ENCODE data around the gene PPY. TPM values are rescaled to one million over a fixed set of nuclear protein-coding genes. Genes with fewer than 3 reads are reported as not detected.
"Not testable (repeated sequence)": the region's sequence is repeated elsewhere in the genome, so short reads cannot be mapped to it uniquely, and the experiment has no call there.

The PPY gene
- total RNA-seq, 2 experiments from 2014 or later: 0.90 TPM; not detected in 1

DNA sequence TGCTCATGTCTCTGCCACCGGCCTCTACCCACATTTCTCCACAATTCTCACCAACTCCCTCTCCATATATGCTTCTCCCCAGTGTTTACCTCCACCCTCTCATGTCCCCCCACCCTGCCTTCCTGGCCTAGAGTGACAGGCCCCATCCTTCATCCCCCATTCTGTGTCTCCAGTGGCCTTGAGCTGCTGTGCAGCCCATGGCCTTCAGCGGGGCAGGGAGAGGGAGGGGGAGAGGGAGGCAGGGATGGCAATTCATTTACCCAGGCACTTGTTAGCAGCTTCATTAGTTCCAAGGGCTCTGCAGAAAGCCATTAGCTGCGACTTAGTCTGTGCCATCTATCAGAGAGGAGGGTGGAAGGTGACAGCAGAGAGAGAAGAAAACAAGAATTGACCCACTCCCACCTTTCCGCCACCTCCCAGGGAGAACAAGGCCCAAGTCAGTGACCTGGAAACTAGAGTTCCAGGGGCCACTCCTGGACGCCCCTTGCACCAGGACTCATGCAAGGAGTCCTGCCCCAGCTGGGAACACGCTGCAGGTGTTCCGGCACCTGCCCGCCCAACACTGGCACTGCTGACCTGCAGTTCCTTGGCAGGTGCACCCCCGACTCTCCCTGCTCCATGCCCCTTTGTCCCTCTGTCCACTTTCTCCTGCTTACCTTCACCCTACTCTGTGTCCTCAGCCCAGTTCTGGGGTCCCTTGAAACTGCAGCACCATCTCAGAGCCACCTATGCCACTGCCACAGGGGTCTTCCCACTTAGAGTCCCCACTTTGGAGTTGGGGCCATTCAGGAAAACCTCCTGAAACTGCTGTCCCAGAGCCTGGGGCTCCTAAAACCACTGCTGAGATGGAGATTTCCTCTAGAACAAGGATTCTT is 34.9 kb upstream of the PPY start:
- POLR2A ChIA-PET: no interaction called here
- H3K4me1 Mint-ChIP-seq (ENCODE audit: low read depth): no peaks in the 10 kb centered on the region

DNA sequence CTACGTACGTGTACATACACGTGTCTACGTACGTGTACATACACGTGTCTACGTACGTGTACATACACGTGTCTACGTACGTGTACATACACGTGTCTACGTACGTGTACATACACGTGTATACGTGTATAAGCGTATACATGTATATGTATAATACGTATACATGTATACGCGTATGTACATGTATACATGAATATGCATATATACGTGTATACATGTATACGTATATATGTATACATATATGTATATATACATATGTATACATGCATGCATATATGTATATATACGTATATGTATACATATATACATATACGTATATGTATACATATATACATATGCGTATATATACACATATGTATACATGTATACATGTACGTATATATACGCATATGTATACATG is 33.6 kb upstream of the PPY start:
- H3K4me1 Mint-ChIP-seq (ENCODE audit: low read depth): peaks cover 2% of the 10 kb centered on the region
- H3K36me3 Mint-ChIP-seq: no peaks in the 10 kb centered on the region
- intact Hi-C loops (cut with micrococcal nuclease): no loop called here
- peaks cover 5% of the 10 kb centered on the region for H3K27me3 Mint-ChIP-seq
- no peaks in the 10 kb centered on the region for H3K9me3 Mint-ChIP-seq
- H3K4me3 Mint-ChIP-seq: no peak overlapping the region
- H3K27ac Mint-ChIP-seq: no peak overlapping the region
- ChIA-PET CTCF (interaction anchor here (0.8 kb wide), 1 partner anchor 98 kb away, joined by 3 read pairs; no protein-coding TSS in a partner anchor), POLR2A (no interaction called here)
- DNase-seq: no peak

More for the DNA sequence above, 34.9 kb upstream of the PPY start:
- Mint-ChIP-seq H3K9me3 (no peaks in the 10 kb centered on the region), H3K27ac (no peak overlapping the region), H3K4me3 (no peak overlapping the region), H3K27me3 (peaks cover 11% of the 10 kb centered on the region), H3K36me3 (no peaks in the 10 kb centered on the region)
- DNase-seq: no peak
- CTCF ChIA-PET: no interaction called here
- intact Hi-C loops (cut with micrococcal nuclease): no loop called here

DNA sequence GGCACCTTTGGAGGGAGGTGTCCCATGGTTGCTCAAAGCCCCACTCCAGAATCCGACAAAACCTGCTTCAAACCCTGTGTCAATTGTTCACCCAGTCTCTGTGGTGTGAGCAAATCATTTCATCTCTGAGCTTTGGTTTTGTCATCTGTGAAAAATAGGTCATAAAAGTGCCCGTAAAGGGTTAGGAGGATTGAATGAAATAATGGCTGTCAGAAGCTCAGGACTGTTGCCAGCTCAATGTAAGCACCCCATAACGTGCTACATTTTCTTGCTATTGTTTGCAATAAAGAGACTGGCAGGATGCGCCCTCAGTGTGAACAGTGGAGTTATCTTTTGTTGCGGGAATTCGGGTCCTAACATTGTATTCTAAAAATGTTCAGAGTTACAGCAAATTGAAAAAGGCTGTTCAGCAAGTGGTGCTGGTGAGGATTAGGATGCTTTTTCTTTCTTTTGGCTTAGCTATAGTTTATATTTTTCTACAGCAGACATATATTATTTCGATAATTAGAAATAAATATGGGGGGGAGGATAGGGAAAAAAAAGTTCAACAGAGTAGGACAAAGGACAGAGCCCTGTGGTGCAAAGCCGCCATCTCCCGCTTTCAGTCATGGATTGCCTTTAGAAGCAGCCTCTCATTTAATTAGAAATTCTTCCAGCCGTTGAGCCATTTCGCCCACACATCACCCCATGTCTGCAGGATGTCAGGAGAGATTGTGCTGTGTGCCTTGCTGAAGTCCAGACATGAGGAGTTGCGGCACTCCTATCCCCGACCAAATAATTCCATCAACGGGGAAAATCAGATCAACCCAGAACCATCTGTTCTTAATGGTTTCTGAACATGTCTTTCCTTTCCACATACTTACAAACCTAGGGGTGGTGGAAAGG is 32.3 kb upstream of the PPY start:
- Mint-ChIP-seq H3K27ac (no peak overlapping the region), H3K36me3 (no peaks in the 10 kb centered on the region), H3K4me3 (no peak overlapping the region), H3K9me3 (no peaks in the 10 kb centered on the region), H3K4me1 (ENCODE audit: low read depth) (peaks cover 2% of the 10 kb centered on the region), H3K27me3 (peaks cover 3% of the 10 kb centered on the region)
- intact Hi-C loops (cut with micrococcal nuclease): no loop called here
- DNase-seq: no peak
- POLR2A ChIA-PET: no interaction called here
- CTCF ChIA-PET: interaction anchor here (0.6 to 0.8 kb wide), 2 partner anchors 96 to 299 kb away, joined by 3 to 4 read pairs; no protein-coding TSS in a partner anchor

DNA sequence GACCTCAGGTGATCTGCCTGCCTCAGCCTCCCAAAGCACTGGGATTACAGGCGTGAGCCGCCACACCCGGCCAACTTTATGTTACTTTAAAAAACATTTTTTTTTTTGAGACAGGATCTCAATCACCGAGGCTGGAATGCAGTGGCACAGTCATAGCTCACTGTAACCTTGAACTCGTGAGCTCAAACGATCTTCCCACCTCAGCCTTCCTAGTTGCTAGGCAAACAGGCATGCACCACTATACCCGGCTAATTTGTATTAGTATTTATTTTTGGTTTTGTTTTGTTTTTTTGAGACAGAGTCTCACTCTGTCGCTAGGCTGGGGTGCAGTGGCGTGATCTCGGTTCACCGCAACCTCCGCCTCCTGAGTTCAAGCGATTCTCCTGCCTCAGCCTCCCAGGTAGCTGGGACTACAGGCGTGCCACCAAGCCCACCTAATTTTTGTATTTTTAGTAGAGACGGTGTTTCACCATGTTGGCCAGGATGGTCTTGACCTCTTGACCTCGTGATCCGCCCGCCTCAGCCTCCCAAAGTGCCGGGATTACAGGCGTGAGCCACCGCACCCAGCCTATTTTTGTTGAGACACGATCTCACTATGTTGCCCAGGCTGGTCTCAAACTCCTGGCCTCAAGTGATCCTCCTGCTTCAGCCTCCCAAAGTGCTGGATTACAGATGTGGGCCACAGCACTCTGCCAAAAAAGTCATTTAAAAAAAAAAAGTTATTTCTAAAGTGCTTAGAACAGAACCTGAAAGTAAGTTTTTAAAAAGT is 30.4 kb upstream of the PPY start:
- DNase-seq; H3K27ac Mint-ChIP-seq; H3K4me3 Mint-ChIP-seq; H3K4me1 Mint-ChIP-seq (ENCODE audit: low read depth); H3K27me3 Mint-ChIP-seq; H3K9me3 Mint-ChIP-seq; H3K36me3 Mint-ChIP-seq; intact Hi-C loops (cut with micrococcal nuclease): not testable (repeated sequence)
- ChIA-PET POLR2A (interaction anchor here (0.8 kb wide), 1 partner anchor 11 kb away, joined by 3 read pairs; no protein-coding TSS in a partner anchor), CTCF (interaction anchor here (0.6 to 1.3 kb wide), 2 partner anchors 21 to 29 kb away, joined by 3 to 4 read pairs; no protein-coding TSS in a partner anchor)

DNA sequence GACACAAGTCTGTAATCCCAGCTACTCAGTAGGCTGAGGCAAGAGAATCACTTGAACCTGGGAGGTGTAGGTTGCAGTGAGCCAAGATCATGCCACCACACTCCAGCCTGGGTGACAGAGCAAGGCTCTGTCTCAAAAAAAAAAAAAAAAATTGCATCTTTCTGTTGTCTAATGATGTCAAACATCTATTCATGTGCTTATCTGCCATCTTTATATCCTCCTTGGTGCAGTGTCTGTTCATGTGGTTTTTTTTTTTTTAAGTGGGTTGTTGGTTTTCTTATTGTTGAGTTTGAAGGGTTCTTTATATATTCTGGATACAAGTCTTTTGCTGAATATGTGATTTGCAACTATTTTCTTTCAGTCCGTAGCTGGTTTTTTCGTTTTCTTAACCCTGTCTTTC is 29.2 kb upstream of the PPY start:
- DNase-seq; H3K4me3 Mint-ChIP-seq; intact Hi-C loops (cut with micrococcal nuclease); H3K27ac Mint-ChIP-seq; H3K36me3 Mint-ChIP-seq; H3K9me3 Mint-ChIP-seq; H3K27me3 Mint-ChIP-seq; H3K4me1 Mint-ChIP-seq (ENCODE audit: low read depth): not testable (repeated sequence)
- ChIA-PET CTCF (interaction anchor here (0.6 to 1.3 kb wide), 2 partner anchors 28 to 130 kb away, joined by 3 to 4 read pairs; no protein-coding TSS in a partner anchor), POLR2A (interaction anchor here (0.8 kb wide), 1 partner anchor 12 kb away, joined by 3 read pairs; no protein-coding TSS in a partner anchor)

DNA sequence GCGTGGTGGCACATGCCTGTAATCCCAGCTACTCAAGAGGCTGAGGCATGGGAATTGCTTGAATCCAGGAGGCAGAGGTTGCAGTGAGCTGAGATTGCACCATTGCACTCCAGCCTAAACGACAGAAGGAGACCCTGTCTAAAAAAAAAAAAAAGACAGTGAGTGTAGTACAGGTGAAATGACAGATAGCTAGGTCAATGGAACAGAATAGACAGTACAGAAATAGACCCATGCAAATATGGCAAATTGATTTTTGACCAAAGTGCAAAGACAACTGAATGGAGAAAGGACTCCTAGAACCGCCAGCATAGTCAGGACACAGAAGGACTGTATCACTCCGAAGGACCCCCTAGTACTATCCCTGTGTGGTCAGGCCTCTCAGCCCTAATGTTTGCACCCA is 28.1 kb upstream of the PPY start:
- DNase-seq: no peak
- intact Hi-C loops (cut with micrococcal nuclease): no loop called here

DNA sequence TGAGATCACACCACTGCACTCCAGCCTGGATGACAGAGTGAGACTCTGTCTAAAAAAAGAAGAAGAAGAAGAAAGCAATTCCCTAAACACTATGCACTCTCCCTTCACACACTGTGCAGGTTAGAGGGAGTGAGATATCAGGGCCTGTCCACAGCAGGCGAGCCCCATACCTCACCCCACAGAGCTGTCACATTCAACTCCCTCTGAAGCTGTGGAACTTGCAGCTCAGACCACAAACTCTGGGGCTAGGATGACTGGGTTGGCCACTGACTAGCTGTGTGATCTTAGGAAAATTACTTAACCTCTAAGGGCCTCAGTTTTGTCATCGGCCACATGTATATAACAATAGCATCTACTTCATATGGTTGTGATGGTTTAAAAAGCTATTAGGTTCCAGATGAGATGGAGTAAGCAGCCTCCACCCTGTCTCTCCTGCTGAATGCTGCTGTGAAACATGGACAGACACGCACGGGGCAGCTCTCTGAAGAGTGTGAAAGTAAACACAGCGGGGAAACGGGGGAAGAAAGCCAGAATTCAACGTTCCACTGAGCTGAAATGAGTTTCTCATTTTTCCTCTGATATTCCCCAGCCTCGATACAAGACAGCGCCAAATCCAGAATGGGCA is 25.1 kb upstream of the PPY start:
- DNase-seq: no peak
- H3K27ac Mint-ChIP-seq: no peak overlapping the region
- ChIA-PET CTCF (interaction anchor here (1.1 to 1.5 kb wide), 3 partner anchors 23 to 90 kb away, joined by 3 read pairs; no protein-coding TSS in a partner anchor), POLR2A (no interaction called here)
- no peaks in the 10 kb centered on the region for H3K9me3 Mint-ChIP-seq
- peaks cover 2% of the 10 kb centered on the region for H3K4me1 Mint-ChIP-seq (ENCODE audit: low read depth)
- H3K27me3 Mint-ChIP-seq: peaks cover 3% of the 10 kb centered on the region
- intact Hi-C loops (cut with micrococcal nuclease): no loop called here
- no peak overlapping the region for H3K4me3 Mint-ChIP-seq
- no peaks in the 10 kb centered on the region for H3K36me3 Mint-ChIP-seq

More for the DNA sequence above, 28.1 kb upstream of the PPY start:
- POLR2A ChIA-PET: no interaction called here
- Mint-ChIP-seq H3K9me3 (no peaks in the 10 kb centered on the region), H3K4me3 (no peak overlapping the region), H3K27ac (no peak overlapping the region), H3K27me3 (peaks cover 3% of the 10 kb centered on the region), H3K36me3 (no peaks in the 10 kb centered on the region), H3K4me1 (ENCODE audit: low read depth) (peaks cover 2% of the 10 kb centered on the region)
- CTCF ChIA-PET: interaction anchor here (1.3 kb wide), 1 partner anchor 26 kb away, joined by 4 read pairs; no protein-coding TSS in a partner anchor

DNA sequence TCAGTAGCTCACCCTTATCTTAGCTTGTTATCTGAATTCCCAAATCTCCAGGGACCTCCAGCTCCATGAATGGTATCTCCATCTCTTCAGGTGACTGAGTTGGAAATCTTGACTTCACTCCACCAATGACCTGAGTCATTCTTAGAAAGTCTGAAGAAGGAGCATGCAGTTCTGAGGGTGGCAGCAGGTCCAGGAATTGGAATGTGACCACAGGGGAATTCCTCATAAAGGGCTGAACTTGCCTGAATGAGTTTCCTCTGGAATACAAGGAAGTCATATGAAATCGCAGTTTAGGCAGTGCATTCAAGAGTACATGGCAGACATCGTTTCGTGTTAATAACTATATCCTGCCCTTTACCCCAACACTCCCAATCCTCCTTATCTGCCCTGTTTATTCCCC is 24.0 kb upstream of the PPY start:
- Mint-ChIP-seq H3K27ac (no peak overlapping the region), H3K9me3 (no peaks in the 10 kb centered on the region), H3K4me1 (ENCODE audit: low read depth) (no peaks in the 10 kb centered on the region), H3K27me3 (peaks cover 6% of the 10 kb centered on the region), H3K36me3 (no peaks in the 10 kb centered on the region), H3K4me3 (no peak overlapping the region)
- intact Hi-C loops (cut with micrococcal nuclease): no loop called here
- ChIA-PET CTCF (no interaction called here), POLR2A (no interaction called here)
- DNase-seq: no peak

DNA sequence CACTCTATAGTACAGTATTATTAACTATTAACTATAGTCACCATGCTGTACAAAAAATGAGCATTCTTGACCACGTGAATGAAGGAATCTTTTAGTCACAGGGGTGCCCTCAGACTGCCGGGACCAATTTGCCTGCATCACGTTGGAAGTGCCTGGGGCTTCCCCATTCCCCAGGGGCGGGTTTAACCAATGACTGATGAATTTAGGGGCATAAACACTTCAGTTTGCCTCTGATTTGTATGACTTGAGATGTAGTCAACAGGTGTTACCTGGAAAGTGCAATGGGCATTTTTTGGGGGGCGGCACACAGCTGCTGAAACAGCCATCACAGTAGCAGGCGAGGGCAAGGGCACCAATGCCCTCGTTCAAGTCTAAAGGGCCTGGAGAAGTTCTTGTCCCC is 20.2 kb upstream of the PPY start:
- no peaks in the 10 kb centered on the region for H3K36me3 Mint-ChIP-seq
- intact Hi-C loops (cut with micrococcal nuclease): no loop called here
- H3K9me3 Mint-ChIP-seq: no peaks in the 10 kb centered on the region
- ChIA-PET CTCF (interaction anchor here (2.1 kb wide), 1 partner anchor 19 kb away, joined by 11 read pairs; the partner anchor contains the start of gene PPY), POLR2A (no interaction called here)
- no peak overlapping the region for H3K27ac Mint-ChIP-seq
- H3K27me3 Mint-ChIP-seq: peaks cover 8% of the 10 kb centered on the region
- no peaks in the 10 kb centered on the region for H3K4me1 Mint-ChIP-seq (ENCODE audit: low read depth)
- DNase-seq: no peak
- no peak overlapping the region for H3K4me3 Mint-ChIP-seq

DNA sequence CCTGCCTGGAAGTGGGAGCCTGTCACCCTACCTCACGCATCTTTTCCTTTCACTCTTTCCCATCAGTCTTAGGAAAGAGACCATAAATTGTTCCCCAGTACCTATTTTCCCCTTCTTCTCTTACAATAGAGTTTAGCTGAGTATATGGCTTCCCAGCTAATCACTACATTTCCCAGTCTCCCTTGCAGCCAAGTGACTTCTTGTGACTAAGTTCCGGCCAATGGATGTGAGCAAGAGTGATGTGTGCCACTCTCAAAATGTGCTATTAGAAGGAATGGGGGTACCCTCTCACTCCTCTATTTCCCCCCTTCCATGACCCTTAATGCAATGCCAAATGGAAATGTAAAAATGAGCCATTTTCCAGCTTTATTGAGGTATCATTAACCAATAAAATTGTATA is 19.7 kb upstream of the PPY start:
- Mint-ChIP-seq H3K27ac (no peak overlapping the region), H3K4me1 (ENCODE audit: low read depth) (no peaks in the 10 kb centered on the region), H3K36me3 (no peaks in the 10 kb centered on the region), H3K9me3 (no peaks in the 10 kb centered on the region), H3K27me3 (peaks cover 8% of the 10 kb centered on the region), H3K4me3 (no peak overlapping the region)
- intact Hi-C loops (cut with micrococcal nuclease): no loop called here
- ChIA-PET POLR2A (interaction anchor here (1.0 kb wide), 1 partner anchor 18 kb away, joined by 3 read pairs; no protein-coding TSS in a partner anchor), CTCF (interaction anchor here (1.2 kb wide), 1 partner anchor 18 kb away, joined by 6 read pairs; no protein-coding TSS in a partner anchor)
- DNase-seq: no peak

DNA sequence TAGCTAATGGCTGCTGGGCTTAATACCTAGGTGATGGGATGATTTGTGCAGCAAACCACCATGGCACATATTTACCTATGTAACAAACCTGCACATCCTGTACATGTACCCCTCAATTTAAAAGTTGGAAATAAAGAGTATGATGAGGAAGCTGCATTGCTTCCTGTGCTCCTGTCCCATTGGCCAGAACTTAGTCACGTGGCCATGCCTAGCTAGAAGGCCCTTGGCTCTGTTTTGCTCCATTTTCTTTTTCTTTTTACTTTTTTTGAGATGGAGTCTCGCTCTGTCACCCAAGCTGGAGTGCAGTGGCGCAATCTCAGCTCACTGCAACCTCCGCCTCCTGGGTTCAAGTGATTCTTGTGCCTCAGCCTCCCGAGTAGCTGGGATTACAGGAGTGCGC is 19.0 kb upstream of the PPY start:
- H3K4me3 Mint-ChIP-seq; DNase-seq; H3K4me1 Mint-ChIP-seq (ENCODE audit: low read depth); H3K36me3 Mint-ChIP-seq; H3K9me3 Mint-ChIP-seq; H3K27ac Mint-ChIP-seq; intact Hi-C loops (cut with micrococcal nuclease); H3K27me3 Mint-ChIP-seq: not testable (repeated sequence)
- ChIA-PET CTCF (interaction anchor here (1.2 kb wide), 1 partner anchor 17 kb away, joined by 6 read pairs; no protein-coding TSS in a partner anchor), POLR2A (interaction anchor here (1.0 kb wide), 1 partner anchor 17 kb away, joined by 3 read pairs; no protein-coding TSS in a partner anchor)
